Esophagus muscularis mucosa (tissue), 4 donors: ENCODE data around the gene MORN5. TPM values are rescaled to one million over a fixed set of nuclear protein-coding genes. Genes with fewer than 3 reads are reported as not detected.
A peak's percentile ranks its signal among the peaks of the same experiment; 100 is the strongest.

ENCODE experiments used
- DNase-seq: peaks from one replicate; pipeline ENCODE4 v3.0.0-alpha.2; 2017; ENCODE audit errors: extremely low spot score
- H3K27ac ChIP-seq, 4 donors: fragments of 200-600 bp; sonication (generic); replicated peaks in 1 of 4; 1 replicate in 3 of 4; 2 replicates in 1 of 4; pipeline ENCODE4 v1.5.1; 2016 to 2019; ENCODE audit warnings: mild to moderate bottlenecking in 1 of 4
- H3K27me3 ChIP-seq, 4 donors: fragments of 200-600 bp; sonication (generic); one replicate each; pipeline versions ENCODE4 v1.5.1 to v1.6.0; 2016 to 2019
- H3K36me3 ChIP-seq, 4 donors: fragments of 200-600 bp; sonication (generic); one replicate each; pipeline ENCODE4 v1.5.1; 2016 to 2019
- H3K4me1 ChIP-seq, 4 donors: fragments of 200-600 bp; sonication (generic); one replicate each; pipeline ENCODE4 v1.5.1; 2016 to 2019
- H3K4me3 ChIP-seq, 4 donors: fragments of 200-600 bp; sonication (generic); 1 replicate in 2 of 4; 2 replicates in 2 of 4; pipeline ENCODE4 v1.5.1; 2016 to 2019; ENCODE audit warnings: mild to moderate bottlenecking in 4 of 4, moderate library complexity in 1 of 4
- H3K9me3 ChIP-seq, 4 donors: fragments of 200-600 bp; sonication (generic); 1 replicate in 3 of 4; 2 replicates in 1 of 4; pipeline ENCODE4 v1.5.1; 2016 to 2019
- EP300 ChIP-seq: sonication (generic); formaldehyde crosslinking; IDR thresholded peaks from one replicate; pipeline ENCODE4 v1.6.1; 2017; ENCODE audit warnings: antibody characterized with exemption
- POLR2A ChIP-seq: fragments of 450-650 bp; IDR thresholded peaks from one replicate; pipeline ENCODE4 v1.6.1; 2017; ENCODE audit warnings: antibody characterized with exemption, moderate library complexity, mild to moderate bottlenecking, low read depth
- POLR2AphosphoS5 ChIP-seq, 2 donors: sonication (generic); formaldehyde crosslinking; IDR thresholded peaks; one replicate each; pipeline ENCODE4 v1.6.1; 2017; ENCODE audit warnings: antibody characterized with exemption in 2 of 2
- WGBS: methylation state at CpG from one replicate; pipeline ENCODE4 v1.1.5; 2018; 5-methylcytosine and 5-hydroxymethylcytosine counted together
- intact Hi-C: fragments of 100-400 bp; cut with DNase I; formaldehyde crosslinking; loops from one replicate; pipeline ENCODE4 v1.15.1; 2023
- total RNA-seq, 4 donors: library from RNA; depleted of rRNA; stranded (reverse); fragments of >200 nt; gene quantifications; one replicate each; pipeline versions ENCODE4 v1.1.0 to v1.2.1, GENCODE V29; 2016
- TF ChIP-seq, protein P1 (sequence below), 3 experiments: fragments of 200-600 bp in 2 of 3; fragments of 450-650 bp in 1 of 3; sonication (generic) in 2 of 3; IDR thresholded peaks; one replicate each; pipeline ENCODE4 v1.5.1; 2017 to 2019; ENCODE audit warnings: antibody characterized with exemption in 3 of 3, mild to moderate bottlenecking in 2 of 3, moderate library complexity in 1 of 3

The MORN5 gene
- total RNA-seq, 4 donors from 2014 or later: 3.9 to 5.8 TPM; not detected in 2

DNA sequence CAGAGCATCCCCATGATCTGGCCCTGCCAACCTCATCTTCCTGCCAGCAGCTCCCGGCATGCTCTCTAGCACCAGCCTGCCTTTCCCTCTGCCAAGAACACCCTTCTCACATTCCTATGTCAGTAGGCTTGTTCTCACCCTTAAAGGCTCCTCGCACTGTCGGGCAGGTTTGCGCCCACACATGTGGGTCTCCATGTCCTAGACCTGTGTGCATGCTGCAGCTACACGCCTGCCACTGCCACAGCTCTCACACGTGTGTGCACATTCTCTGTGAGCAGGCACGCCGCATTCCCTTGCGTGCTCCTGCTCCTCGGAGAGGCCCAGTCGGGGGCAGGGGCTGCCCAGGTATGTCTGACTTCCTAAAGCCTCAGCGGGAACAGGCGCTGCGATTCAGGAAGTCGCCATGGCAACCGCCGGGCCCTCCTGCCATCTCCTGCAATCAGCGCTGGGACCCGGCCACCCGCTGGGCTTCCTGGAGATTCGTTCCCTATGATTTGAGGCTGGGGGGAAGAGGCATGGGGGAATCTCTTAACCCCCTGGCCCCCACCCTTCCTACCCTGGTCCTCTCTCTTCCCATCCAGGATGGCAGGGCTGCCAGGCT is 28.2 kb upstream of the MORN5 start:
- Histone ChIP-seq H3K4me3 (no peak overlapping the region), H3K9me3 (no peaks in the 10 kb centered on the region), H3K4me1 (peaks cover 25 to 47% (median 39%) of the 10 kb centered on the region in 4 donors), H3K27ac (peak overlapping the region in 1 of 4 donors; percentile 16), H3K36me3 (no peaks in the 10 kb centered on the region), H3K27me3 (peaks cover 0 to 9% (median 2%) of the 10 kb centered on the region in 4 donors)
- WGBS: 47% methylated on average over 20 of the region's 21 CpGs
- intact Hi-C loops: no loop called here
- DNase-seq: no peak
- TF ChIP-seq POLR2AphosphoS5 (IDR thresholded peaks at IDR 0.05): peak in 1 of 2 donors; percentile 26
- no peak for TF ChIP-seq EP300
- TF ChIP-seq, protein P1, sequence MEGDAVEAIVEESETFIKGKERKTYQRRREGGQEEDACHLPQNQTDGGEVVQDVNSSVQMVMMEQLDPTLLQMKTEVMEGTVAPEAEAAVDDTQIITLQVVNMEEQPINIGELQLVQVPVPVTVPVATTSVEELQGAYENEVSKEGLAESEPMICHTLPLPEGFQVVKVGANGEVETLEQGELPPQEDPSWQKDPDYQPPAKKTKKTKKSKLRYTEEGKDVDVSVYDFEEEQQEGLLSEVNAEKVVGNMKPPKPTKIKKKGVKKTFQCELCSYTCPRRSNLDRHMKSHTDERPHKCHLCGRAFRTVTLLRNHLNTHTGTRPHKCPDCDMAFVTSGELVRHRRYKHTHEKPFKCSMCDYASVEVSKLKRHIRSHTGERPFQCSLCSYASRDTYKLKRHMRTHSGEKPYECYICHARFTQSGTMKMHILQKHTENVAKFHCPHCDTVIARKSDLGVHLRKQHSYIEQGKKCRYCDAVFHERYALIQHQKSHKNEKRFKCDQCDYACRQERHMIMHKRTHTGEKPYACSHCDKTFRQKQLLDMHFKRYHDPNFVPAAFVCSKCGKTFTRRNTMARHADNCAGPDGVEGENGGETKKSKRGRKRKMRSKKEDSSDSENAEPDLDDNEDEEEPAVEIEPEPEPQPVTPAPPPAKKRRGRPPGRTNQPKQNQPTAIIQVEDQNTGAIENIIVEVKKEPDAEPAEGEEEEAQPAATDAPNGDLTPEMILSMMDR (IDR thresholded peaks at IDR 0.05): no peak
- no peak for TF ChIP-seq POLR2A

DNA sequence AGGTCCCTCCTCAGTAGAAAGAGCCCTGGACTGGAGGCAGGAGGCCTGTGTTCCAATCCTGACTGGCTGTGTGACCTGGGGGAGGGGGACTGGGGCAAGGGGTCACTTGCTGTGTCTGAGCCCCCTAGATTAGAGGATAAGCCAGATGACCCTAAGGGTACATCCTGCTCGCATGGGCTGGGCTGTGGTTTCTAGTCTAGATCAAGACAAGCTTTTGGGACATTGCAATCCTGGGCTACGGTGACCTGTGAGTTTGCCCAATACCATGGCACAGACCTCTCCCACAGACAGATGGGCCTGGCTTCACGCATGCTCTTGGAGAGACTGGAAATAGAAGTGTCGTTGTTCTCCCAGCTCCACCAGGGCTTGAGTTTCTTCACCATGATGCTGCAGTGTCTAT is 27.2 kb upstream of the MORN5 start:
- Histone ChIP-seq H3K4me1 (peaks cover 17 to 41% (median 29%) of the 10 kb centered on the region in 4 donors), H3K36me3 (no peaks in the 10 kb centered on the region), H3K4me3 (no peak overlapping the region), H3K9me3 (no peaks in the 10 kb centered on the region), H3K27me3 (no peaks in the 10 kb centered on the region), H3K27ac (no peak overlapping the region)
- 97% methylated on average over 3 of the region's 4 CpGs for WGBS
- DNase-seq: no peak
- TF ChIP-seq POLR2A (no peak), EP300 (no peak), POLR2AphosphoS5 (IDR thresholded peaks at IDR 0.05) (no peak)
- TF ChIP-seq, protein P1 (IDR thresholded peaks at IDR 0.05): no peak
- intact Hi-C loops: no loop called here

DNA sequence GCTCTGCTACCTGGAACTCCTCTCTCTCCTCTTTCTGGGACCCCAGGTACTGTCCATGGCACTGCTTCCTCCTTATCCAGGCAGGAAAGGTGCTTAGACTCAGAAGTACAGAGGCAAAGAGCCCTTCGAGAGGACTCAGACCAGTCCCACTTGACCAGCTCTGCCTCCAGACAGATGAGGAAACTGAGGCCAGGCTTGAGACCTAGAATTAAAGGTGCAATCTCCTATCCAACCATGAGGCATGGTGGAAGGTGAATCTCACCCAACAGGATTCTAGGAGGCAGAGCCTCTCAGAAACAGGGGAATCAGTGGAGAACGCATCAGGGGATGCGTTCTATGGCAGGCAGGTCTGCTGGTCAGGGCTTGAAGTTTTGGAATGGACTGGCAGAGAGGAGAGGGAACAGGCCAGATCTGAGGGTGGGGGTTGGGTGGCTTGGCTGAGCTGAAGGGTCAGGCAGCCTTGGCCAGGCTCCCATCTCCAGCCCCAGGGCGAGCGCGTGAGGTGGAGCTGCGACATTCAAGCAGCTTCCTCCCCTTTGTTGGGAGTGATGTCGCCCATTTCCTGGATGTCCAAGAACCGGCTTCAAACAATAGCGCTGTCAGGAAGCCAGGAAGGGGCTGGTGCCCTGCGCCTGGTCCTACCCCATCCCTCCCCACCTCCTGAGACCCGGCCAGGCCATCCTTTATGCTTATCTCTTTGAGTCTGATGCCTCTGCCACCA is 26.3 kb upstream of the MORN5 start:
- no peak overlapping the region for H3K4me3 ChIP-seq
- no peak for DNase-seq
- intact Hi-C loops: no loop called here
- no peaks in the 10 kb centered on the region for H3K9me3 ChIP-seq
- H3K27me3 ChIP-seq: no peaks in the 10 kb centered on the region
- no peaks in the 10 kb centered on the region for H3K36me3 ChIP-seq
- 81% methylated on average over 12 of the region's 12 CpGs for WGBS
- TF ChIP-seq, protein P1 (IDR thresholded peaks at IDR 0.05): no peak
- no peak for TF ChIP-seq POLR2A
- no peak for TF ChIP-seq EP300
- no peak for TF ChIP-seq POLR2AphosphoS5 (IDR thresholded peaks at IDR 0.05)
- peaks cover 17 to 39% (median 25%) of the 10 kb centered on the region in 4 donors for H3K4me1 ChIP-seq
- H3K27ac ChIP-seq: peak overlapping the region in 1 of 4 donors; percentile 22

DNA sequence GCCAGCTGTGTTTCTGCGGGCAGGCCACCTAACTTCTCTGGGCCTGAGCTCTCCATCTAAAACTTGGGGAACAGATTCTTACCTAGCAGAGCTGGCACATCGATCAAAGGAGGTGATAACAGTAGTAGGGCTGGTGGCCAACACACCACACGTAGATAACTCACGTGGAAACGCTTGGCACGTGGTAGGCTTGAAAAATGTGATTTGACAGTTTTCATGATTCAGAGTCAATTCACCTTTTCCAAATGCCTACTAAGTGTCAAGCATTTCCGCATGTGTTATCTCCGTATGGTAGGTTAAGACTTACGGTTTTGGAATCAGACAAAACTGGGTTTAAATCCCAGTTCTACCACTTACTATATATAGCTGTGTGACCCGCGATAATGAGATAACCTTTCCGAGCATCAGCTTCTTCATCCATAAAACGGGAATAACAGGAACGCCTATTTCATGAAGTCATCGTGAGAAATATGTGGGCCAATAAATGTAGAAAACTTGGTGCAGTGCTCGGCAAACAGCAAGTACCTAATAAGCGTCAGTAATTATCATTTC is 25.6 kb upstream of the MORN5 start:
- Histone ChIP-seq H3K4me3 (no peak overlapping the region), H3K9me3 (no peaks in the 10 kb centered on the region), H3K27me3 (no peaks in the 10 kb centered on the region), H3K36me3 (no peaks in the 10 kb centered on the region), H3K4me1 (peaks cover 17 to 34% (median 23%) of the 10 kb centered on the region in 4 donors), H3K27ac (peak overlapping the region in 1 of 4 donors; percentile 22)
- TF ChIP-seq EP300 (no peak), POLR2A (no peak), POLR2AphosphoS5 (IDR thresholded peaks at IDR 0.05) (no peak)
- TF ChIP-seq, protein P1 (IDR thresholded peaks at IDR 0.05): no peak
- WGBS: 88% methylated on average over 17 of the region's 17 CpGs
- intact Hi-C loops: no loop called here
- no peak for DNase-seq
